HEK293 (cell line): Measurements from ENCODE around the gene PTPRK.

ENCODE experiments used
- CTCF ChIP-seq: fragments of 450-650 bp; formaldehyde crosslinking; IDR thresholded peaks from 2 replicates; pipeline ENCODE4 v1.5.1; 2016; ENCODE audit warnings: missing biosample characterization, missing genetic modification characterization
- MYNN ChIP-seq: fragments of 450-650 bp; formaldehyde crosslinking; IDR thresholded peaks from 2 replicates; pipeline ENCODE4 v1.5.1; 2016; ENCODE audit warnings: missing biosample characterization, missing genetic modification characterization, borderline replicate concordance
- OVOL3 ChIP-seq: fragments of 450-650 bp; formaldehyde crosslinking; IDR thresholded peaks from 2 replicates; pipeline ENCODE4 v1.5.1; 2016; ENCODE audit warnings: missing biosample characterization, missing genetic modification characterization
- ZBTB11 ChIP-seq: fragments of 450-650 bp; formaldehyde crosslinking; conservative IDR thresholded peaks from 2 replicates; pipeline ENCODE4 v1.5.1; 2016; ENCODE audit warnings: low read depth, missing biosample characterization, missing genetic modification characterization
- ZNF18 ChIP-seq: fragments of 450-650 bp; formaldehyde crosslinking; IDR thresholded peaks from 2 replicates; pipeline ENCODE4 v1.5.1; 2016; ENCODE audit warnings: missing biosample characterization, missing genetic modification characterization
- ZNF530 ChIP-seq: fragments of 450-650 bp; formaldehyde crosslinking; IDR thresholded peaks from 2 replicates; pipeline ENCODE4 v1.5.1; 2016; ENCODE audit warnings: low read depth, missing biosample characterization, missing genetic modification characterization

GRCh38 chr6:128541261-128541660, 20.9 kb upstream of the PTPRK start:
- TF ChIP-seq ZNF530 (tag by site-specific recombination), result no peak
- TF ChIP-seq OVOL3 (tag by site-specific recombination), result no peak
- no peak for TF ChIP-seq ZBTB11
- TF ChIP-seq ZNF18 (tag by site-specific recombination), result no peak
- TF ChIP-seq CTCF (tag by site-specific recombination), result no peak
- TF ChIP-seq MYNN (tag by site-specific recombination), result no peak
